Ecto neural progenitor cell (in vitro differentiated cells): ENCODE measurements around the gene TIFAB.

Experiments
- DNase-seq: peaks from one replicate; pipeline ENCODE4 v3.0.0-alpha.2; 2018; ENCODE audit warnings: low spot score

Gene TIFAB

DNA sequence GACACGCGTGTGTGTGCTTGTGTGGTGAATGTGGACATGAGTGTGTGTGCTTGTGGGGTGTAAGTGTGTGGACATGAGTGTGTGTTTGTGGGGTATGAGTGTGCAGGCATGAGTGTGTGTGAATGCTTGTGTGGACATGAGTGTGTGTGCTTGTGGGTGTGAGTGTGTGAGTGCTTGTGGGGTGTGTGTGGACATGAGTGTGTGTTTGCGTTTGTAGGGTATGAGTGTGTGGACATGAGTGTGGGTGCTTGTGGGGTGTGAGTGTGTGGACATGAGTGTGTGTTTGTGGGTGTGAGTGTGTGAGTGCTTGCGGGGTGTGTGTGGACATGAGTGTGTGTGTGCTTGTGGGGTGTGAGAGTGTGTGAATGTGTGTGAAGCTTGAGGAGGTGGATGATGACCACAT, 29.8 kb upstream of the TIFAB start:
- no peak for DNase-seq

DNA sequence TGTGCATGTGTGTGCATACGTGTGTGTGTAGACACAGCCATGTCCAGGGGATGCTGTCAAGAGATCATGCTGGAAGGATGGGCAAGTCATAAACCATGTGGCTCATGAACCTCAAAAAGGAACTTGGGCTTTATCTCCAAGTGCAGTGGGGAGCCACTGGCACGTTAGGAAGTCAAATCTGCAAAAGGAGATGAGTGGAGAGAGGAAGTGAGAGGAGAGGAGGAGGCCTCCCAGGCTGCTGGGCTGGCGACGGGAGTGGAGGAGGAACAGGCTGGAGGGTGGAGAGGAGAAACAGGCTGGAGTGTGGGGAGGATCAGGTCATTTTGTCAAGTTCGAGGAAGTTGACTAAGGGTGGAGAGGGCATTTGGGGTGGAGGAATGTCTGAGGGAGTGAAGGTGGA, 29.2 kb upstream of the TIFAB start:
- DNase-seq: no peak

DNA sequence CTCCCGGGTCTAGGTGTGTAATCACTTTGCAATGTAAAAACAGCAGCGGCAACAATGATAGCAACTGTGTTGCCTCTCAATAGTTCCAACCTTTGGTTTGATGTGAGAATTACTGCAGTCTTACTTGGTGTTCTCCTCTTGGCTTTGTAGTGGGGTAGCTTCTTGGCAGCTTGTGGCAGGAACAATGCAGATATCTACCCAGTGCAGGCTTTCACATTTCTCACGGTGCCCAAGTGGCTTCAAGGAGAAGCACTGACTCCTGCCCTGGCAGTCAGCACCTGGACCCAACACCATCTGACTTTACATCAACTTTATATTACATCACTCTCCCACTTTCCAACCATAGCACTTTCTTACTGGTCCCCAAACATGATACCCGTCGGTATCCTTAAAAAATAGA, 28.4 kb upstream of the TIFAB start:
- no peak for DNase-seq

DNA sequence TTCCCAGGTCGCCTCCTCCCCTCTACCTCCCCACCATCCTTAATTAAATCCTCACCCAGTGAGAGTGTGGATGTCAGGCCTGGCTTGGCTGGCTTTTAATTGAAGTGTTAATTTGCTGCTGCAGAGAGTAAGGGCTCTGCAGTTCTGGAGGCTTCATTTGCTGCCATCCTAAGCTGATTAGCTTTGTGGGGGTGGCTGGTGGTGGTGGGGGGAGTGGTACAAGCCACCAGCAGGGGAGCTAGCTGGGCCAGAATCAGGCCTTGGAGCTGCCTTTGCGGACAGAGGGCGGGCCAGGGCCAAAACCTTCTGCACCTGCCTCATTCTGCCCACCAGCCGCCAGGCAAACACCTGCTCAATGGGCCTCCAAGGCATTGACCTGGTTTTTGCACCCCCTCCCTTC, 26.8 kb upstream of the TIFAB start:
- no peak for DNase-seq

DNA sequence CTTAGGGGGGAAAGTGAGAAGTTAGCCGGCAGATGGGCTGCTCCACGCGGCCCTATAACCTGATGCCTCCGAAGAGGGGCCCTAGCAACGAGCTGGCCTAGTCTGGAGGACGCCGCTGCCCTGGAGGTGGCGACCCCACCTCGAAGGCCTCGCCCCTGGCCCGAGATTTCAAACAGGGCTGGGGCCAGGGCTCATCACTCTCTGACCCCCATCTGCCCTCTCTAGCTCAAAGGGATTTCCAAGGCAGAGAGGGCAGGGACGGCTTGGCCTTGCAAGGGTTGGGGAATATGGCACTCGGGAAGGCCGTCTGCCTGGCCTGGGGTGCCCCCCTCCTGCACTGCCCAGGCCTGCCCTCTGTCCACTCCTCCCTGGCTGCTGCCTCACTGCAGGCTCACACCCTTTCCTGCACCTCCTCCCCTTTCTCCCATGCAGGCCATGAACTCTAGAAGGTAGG, 25.5 kb upstream of the TIFAB start:
- peak; percentile 68 for DNase-seq

DNA sequence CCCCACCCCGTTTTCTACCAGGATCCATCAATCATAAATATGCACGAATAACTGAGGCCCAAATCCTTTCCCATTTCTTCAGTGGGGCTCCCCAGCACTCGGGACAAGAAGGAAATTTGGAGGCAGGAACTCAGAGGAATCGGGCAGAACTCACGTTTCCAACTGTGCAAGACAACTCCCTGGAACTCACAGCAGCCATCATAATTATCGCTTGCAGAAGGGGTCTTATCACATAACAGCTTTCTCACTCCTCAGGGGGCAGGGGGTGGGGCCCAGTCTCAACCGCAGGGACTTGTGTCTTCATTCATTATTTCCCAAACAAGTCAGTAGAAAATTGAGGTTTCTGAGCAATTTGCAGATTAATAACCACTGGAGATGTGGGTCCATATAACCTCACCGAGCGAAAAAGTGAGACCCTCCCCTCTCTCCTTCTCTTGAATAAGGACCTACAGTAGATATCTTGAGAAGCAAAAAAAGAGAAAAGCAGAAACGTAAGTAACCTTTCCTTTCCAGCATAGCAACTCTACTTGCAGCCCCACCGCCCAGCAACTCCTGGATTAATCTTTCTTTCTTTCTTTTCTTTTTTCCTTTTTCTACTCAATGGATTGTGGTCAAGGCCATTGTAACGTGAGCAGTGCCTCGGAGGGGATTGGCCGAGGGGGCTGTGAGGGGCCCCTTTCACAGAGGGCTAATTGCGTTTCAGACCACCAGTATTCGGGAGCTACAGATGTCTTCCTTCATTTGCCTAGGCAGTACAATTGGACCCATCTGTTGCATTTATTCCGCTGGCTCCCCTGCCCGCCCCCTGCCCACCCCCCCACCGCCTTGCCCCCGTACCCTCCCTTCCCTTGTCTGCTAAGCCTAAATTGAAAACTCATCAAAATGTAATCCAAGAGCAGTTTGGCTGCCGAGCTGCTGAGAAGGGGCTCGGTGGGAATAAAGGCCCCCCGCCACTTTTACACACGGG, 24.7 kb upstream of the TIFAB start:
- DNase-seq: no peak

DNA sequence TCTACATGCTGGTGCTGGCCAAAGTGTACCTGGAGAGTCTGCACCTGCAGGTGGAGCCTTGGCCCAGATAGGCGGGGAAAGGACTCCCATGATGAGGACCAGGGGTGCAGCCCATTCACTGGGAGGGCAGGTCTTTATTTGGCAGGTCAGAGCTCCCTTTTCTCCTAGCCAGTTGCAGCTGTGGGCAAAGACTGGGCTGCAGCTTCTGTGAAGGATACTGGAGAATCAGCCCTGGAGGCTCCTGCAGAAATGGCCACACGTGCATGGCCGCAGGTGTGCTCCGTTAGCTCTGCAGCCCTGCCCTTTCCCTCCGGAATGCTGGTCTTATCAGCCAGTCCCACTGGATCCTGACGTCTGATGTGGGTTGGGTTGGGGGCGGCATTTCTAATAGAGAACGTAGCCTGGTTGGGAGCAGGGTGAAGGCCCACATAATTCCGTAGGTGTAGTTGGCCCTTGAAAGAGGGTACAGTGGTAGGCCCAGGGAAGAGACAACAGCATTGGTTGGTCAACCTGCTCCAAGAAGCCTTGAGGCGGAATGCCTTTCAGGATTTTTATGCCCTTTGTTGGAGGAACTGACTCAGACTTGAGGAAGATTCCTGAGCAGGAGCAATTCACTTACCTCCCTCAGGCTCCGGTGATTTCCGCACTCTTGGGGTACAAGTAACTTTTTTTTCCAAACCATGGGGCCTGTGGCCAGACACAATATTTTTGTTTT, 22.0 kb upstream of the TIFAB start:
- no peak for DNase-seq

DNA sequence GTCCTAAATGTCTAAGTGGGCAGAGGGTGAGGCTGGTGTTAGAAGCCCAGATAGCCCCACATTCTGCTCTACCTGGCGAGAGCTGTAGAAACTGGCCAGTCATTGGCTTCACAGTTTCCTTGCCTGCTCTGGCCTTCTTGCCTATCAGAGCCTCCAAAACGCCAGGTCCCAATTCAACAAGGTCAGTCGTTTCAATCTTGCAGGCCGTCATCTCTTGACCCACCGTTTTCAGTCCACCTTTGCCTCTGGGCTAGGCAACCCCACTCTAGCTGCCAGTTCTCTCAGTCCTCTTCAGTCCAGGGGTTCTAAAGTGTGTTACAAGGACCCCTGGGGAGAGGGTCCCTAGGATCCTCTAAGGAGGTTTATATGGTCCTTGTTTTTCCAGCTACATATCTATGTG, 20.0 kb upstream of the TIFAB start:
- no peak for DNase-seq

DNA sequence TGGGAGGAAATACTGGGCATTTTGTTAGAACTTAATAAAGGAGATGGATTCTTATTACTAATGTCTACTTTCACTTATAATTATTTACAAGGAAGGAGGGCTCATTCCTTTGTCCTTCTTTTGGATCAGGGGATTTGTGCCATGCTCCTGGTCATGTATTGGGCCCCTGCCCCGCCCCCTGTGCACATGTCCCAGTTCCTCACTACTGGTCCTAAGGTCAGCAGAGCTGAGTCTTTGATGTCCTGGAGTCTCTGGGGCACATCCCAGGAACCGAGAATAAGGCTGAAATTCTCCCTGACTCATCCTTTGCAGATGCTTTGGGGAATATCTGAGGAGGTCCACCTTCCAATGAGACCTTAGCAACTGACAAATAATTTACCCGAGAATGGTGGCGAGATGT, 19.6 kb upstream of the TIFAB start:
- DNase-seq: no peak

DNA sequence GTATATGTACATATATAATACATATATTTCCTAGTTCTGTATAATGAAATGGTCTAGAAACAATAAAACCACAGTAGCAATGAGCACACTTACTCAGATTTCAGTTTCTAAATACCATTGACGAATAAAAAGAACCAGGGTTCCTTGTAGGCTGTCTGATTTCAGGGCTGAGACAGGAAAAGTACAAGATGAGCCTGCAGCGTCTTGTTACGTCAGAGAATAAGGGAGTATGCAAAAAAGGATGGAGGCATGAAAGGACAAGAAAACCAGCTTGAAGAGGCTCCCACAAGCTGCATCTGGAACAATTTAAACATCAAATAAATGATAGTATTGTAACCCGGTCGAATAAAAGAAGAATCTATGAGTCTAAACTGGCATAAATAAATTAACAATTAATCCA, 17.8 kb upstream of the TIFAB start:
- DNase-seq: no peak

DNA sequence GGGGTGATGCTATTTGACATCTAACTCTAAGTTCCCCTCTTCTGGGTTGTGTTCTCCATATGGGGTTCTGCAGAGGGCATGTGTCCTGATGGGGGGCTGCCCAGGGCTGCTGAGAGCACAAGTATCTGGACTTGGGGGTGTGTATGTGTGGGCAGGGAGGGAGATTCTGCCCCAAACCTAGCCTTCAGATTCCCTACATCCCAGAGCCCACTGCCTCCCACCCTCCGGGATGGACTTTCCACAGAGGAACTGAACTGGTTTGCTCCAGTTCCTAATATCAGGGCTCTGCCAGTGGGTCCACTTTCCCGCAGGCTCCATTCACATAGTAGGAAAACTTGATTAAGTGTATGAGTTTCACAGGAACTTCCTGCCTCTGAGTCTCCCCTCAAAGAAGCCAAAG, 16.4 kb upstream of the TIFAB start:
- DNase-seq: no peak

DNA sequence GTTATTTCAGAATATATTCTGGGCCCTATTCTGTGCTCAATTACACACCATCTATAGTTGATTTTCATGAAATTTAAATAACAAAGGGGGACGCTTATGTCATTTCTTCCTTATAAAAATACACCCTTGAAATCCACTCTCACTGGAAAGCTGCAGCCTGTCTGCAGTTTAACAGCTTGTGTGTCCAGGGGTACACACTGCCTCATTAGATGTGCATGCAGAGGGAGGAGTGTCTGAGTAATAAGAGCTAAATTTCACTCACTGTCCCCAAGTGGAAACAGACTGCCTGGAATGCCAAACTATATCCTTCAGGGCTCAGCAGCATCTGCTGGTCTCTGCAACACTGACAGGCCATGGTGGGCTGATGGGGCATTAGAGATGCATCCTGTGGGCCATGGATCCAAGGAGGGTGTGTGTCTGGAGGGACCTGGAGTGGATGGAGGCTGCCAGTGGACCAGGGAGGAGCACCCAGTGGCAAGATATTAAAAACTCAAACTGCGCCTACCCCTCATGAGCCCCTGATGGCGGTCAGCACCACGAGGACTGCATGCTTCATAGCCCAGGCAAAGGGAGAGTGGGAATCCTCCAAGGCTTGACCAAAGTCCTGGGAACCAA, 15.8 kb upstream of the TIFAB start:
- DNase-seq: no peak

DNA sequence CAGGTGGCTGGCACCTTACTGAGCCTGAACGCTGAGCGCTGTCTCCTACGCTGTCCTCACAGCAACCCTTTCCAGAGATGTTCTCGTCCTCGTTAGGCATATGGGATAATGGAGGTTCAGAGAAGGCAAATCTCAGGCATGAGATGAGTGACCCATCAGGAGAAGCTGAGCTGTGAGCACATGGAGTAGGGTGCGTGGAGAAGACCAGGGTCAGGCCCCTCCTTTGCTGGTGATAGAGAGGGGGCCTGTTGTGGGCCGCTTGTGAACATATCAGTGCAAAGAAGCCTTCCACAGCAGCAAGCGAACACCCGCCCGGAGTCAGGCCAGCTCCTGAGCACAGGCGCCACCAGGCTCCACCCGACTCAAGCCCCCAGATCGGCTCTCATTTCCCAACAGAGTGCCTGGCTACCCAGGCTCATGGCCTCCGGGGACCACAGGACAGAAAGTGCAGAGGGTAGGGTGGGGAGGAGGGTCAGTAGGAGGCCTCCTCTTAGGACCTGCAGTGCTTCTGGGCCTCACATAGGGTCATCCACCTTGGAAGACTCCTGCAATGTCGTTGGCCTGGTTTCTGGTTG, 15.0 kb upstream of the TIFAB start:
- DNase-seq: no peak

DNA sequence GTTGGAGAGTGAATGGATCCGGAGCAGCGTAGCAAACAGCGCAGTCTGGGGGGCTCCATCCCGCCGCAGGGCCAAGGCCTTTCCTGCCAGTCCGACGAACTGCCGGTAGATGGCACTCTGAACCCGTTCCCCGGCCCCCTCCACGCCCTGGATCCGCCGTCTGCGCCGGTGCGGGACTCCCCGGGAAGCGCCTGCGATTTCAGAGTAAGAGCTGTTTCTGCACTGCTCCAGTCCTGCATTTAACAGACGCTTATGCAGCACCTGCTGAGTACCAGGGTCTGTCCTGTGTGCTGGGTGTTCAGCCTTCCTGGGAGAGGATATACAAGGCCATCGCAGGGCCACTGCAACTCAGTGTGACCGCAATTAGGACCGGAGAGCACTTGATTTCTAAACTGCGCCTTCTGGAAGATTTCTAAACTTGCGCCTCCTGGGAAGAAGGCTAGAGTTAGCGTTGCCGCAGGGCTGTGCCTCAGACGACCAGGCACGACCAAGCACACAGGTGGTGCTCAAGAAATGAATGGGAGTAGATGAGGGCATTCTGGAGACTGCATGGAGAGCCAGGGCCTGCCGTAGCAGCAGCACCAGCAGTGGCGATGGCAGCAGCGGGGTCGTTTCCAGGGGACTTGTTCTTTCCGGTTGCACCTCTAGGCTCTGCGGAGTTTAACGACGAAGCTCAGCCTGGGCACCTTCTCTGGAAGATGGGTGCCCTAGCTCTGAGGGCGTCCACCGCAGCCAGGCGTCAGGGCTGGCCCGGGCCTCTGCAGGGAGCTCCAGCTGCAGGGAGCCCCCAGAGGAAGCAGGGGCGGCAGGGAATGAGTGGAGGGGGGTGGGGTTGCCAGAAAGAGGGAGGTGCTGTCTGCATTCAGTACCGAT, 14.3 kb upstream of the TIFAB start:
- DNase-seq: peak; percentile 93

DNA sequence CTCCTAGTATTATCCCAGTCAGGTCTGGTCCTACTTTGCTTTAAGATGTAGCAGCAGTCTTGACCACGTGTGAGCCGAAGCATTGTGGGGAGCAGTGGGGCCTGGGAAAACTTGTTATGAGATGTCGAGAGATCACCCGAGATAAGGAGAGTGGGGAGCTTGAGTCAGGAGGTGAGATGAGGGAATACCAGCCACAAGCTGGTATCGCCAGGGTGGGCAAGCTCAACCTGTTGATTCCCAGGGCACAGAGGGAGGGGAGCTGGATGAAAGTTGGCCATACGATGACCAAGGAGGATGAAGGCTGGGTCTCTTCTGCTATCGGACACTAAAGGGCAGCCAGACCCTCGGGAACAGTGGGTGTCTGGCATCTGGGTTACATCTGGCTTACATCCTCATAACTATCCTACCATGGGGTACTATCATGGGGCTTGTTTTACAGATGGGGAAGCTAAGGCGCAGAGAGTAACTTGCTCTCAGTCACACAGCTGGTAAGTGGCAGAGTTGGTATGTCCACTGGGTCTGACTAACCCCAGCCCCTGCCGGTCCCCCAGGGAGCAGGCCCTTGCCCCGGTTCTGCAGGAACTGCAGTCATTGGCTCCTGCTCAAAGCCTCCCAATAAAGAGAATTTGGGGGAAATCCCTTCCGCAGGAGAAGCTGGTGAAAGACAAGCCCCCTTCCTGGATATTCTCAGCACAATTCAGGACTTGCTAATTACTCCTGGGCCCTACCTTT, 13.4 kb upstream of the TIFAB start:
- no peak for DNase-seq

DNA sequence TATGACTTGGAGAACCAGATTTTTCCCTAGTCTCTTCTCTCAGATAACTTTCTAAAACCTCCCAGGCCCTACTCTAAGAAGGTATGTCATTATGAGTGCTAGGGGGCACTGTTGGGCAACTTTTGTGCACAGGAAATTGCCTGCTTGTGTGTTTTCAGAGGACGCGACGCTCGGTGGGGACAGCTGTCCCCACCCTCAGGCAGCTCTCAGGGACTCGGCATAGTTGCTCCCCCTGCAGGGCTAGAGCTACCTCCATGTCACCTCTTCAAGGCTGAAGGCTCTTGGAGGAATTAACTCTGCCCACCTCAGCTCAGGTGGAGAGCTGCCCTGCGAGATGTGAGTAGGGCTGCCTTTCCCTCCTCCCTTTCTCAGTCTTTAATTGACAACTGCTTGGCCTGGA, 10.2 kb upstream of the TIFAB start:
- DNase-seq: peak; percentile 83

DNA sequence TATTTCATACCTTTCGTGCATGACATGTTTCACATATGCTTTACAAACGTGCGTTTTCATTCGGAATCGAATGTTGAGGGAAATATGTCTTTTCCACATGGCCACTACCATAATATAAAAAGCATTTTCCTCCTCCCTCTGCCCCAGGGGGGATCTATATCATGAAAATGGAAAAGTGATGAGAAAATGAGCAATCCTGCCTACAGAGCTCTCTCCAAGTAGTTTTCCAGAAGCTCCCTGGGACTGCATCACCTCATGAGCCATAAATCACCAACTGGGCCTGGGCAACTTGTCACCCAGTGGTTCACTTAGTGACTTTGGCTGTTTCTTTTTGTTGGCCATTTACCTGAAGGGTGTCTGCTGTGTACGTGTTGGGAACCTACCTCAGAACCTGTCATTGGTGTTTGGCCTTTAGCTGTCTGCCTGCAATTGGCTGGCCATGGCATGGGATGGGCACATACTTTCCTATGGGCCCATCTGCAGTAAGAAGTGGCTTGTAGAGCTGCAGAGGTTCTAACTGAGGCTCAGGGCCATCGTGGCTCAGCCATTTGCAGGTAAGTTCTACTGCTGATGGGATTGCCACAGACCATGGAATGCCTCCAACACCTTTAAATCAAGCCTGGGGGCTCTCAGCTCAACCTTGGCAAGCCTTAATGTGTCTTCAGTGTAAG, 9.5 kb upstream of the TIFAB start:
- DNase-seq: no peak

DNA sequence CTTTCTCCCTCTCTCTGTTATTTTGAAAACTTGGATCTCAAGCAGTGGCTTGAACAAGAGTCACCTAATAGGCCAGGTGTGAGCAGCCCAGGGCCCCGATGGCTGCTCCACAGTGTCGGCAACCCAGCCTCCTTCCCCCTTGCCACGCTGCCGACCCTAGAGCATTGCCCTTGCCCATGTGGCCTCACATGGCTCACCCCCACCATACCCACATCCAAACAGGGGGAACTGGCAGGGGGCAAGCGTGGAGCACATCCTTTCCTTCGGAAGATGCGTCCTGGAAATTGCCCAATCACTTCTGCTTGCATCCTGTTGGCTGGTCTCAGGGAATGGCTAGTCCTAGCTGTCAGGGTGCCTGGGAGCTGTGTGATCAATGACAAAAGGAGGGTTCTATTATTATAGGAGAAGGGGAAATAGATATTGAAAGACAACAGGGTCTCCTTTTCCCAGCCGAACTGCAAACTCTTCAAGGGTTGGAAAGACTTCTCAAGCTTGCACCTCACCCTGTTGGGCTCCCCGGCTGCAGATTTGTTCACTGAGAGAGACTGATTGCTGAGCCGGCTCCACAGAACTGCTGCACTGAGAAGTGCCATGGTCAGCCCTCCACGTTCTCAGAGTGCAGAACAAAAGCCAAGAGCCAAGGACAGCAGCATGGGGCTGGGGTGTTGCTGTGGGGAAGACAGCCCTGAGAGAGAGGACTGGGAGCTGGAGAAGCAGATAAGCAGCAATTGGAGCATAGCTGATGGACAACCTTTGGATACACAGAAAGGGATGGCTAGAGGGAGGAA, 8.3 kb upstream of the TIFAB start:
- no peak for DNase-seq

DNA sequence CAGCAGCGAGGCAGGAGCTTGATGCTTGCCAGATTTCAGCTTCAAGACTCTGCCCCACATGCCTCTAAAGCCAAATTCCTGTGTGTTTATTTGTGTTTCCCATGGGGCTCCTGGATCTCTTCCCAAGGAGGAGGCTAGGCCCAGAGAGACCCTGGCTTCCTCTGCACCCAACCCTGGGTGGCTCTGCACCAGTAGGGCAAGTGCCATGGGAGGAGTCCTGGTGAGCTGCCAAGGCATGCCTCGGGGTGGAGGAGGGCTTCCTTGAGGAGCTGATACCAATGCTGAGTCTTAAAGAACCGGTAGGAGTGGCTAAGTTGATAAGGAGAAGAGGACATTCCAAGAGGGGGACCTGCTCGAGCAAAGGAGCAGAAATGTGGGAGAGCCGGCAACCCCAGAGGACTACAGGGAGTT, 6.8 kb upstream of the TIFAB start:
- DNase-seq: no peak
